ENCODE results near the gene KIRREL2. TPM values are rescaled to one million over a fixed set of nuclear protein-coding genes. Genes with fewer than 3 reads are reported as not detected.

The KIRREL2 gene
- total and polyA plus RNA-seq, 7 donors: under 0.01 to 0.34 (median 0.16) TPM; not detected in 4

- Histone ChIP-seq H3K4me3 (no peak overlapping the region), H3K4me1 (peaks cover 0 to 28% (median 22%) of the 10 kb centered on the region in 4 donors), H3K27ac (no peak overlapping the region), H3K36me3 (no peaks in the 10 kb centered on the region), H3K9me3 (no peaks in the 10 kb centered on the region), H3K27me3 (peaks cover 0 to 49% (median 28%) of the 10 kb centered on the region in 3 donors)
- WGBS, 2 donors: 77% methylated on average over 5 of the region's 5 CpGs
- intact Hi-C loops (cut with DNase I): no loop called here
- TF ChIP-seq CTCF (IDR thresholded peaks at IDR 0.05): no peak
- no peak for TF ChIP-seq EP300 (IDR thresholded peaks at IDR 0.05)
- TF ChIP-seq POLR2A (IDR thresholded peaks at IDR 0.05): no peak
- no peak for TF ChIP-seq POLR2AphosphoS5 (IDR thresholded peaks at IDR 0.05)
- no peak for DNase-seq
These were observed 15.5 kb downstream of the KIRREL2 start for GRCh38 chr19:35872180-35872579.

DNA sequence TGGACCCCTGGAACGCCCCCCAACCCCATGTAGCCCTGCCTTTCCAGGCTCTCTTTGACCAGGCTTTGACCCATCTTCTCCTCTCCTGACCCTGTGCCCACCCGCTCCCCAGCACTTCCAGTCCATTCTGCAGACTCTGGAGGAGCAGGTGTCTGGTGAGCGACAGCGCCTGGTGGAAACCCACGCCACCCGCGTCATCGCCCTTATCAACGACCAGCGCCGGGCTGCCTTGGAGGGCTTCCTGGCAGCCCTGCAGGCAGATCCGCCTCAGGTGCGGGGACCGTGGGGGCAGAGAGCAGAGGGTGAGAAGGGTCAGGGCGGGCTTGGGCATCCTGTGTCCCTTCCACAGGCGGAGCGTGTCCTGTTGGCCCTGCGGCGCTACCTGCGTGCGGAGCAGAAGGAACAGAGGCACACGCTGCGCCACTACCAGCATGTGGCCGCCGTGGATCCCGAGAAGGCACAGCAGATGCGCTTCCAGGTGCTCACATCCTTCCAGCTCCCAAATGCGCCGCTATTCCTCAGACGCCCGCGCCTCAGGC, 17.8 kb downstream of the KIRREL2 start:
- TF ChIP-seq POLR2A (IDR thresholded peaks at IDR 0.05) (no peak), EP300 (IDR thresholded peaks at IDR 0.05) (no peak), CTCF (IDR thresholded peaks at IDR 0.05) (no peak), POLR2AphosphoS5 (IDR thresholded peaks at IDR 0.05) (no peak)
- peaks cover 0 to 14% (median 8%) of the 10 kb centered on the region in 4 donors for H3K4me1 ChIP-seq
- H3K27me3 ChIP-seq: peaks cover 0 to 53% (median 26%) of the 10 kb centered on the region in 3 donors
- H3K36me3 ChIP-seq: no peaks in the 10 kb centered on the region
- no peak for DNase-seq
- 93% methylated on average over 32 of the region's 32 CpGs for WGBS, 2 donors
- H3K9me3 ChIP-seq: no peaks in the 10 kb centered on the region
- no peak overlapping the region for H3K4me3 ChIP-seq
- no peak overlapping the region for H3K27ac ChIP-seq
- intact Hi-C loops (cut with DNase I): no loop called here

DNA sequence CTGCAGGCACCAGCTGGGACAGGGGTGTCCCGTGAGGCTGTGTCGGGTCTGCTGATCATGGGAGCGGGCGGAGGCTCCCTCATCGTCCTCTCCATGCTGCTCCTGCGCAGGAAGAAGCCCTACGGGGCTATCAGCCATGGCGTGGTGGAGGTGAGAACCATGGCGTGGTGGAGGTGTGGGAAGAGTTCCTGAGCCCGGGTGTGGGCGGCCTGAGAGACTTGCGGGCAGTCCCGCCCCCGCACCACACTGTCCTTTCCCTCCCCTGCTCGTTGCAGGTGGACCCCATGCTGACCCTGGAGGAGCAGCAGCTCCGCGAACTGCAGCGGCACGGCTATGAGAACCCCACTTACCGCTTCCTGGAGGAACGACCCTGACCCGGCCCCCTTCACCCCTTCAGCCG, 22.4 kb downstream of the KIRREL2 start:
- 52 to 55% methylated on average over 23 of the region's 23 CpGs for WGBS, 2 donors
- Histone ChIP-seq H3K9me3 (no peaks in the 10 kb centered on the region), H3K27ac (no peak overlapping the region), H3K4me3 (no peak overlapping the region), H3K27me3 (peaks cover 0 to 20% (median 3%) of the 10 kb centered on the region in 3 donors), H3K36me3 (no peaks in the 10 kb centered on the region), H3K4me1 (peaks cover 0 to 6% (median 2%) of the 10 kb centered on the region in 4 donors)
- intact Hi-C loops (cut with DNase I): no loop called here
- no peak for DNase-seq
- no peak for TF ChIP-seq EP300 (IDR thresholded peaks at IDR 0.05)
- no peak for TF ChIP-seq POLR2AphosphoS5 (IDR thresholded peaks at IDR 0.05)
- TF ChIP-seq CTCF (IDR thresholded peaks at IDR 0.05): no peak
- TF ChIP-seq POLR2A (IDR thresholded peaks at IDR 0.05): no peak

DNA sequence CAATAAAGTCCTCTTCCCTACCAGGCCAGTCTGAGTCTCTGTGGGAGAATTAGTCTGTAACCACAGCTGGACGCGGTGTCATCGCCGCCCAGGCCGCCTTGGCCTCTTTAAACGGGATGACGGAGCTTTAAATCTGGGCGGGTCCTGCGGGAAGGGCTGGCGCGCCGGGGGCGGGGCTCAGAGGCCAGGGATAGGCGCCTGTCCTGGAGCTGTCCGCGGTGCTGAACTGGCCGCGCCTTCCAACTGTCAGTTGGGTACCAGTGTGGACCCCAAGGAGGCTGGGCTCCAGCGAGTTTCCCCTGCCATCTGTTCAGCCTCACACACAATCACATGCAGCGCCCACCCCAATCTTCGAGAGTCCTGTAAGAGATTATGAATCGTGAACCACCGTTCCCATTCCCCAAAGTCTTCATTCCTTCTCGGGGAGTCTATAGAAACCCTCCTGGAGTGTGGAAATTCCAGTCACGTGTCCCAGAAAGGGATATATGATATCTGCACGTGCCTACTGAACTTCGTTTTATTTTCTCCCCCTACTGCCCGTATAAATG, 23.1 kb downstream of the KIRREL2 start:
- TF ChIP-seq POLR2A (IDR thresholded peaks at IDR 0.05): no peak
- TF ChIP-seq POLR2AphosphoS5 (IDR thresholded peaks at IDR 0.05): peak in 1 of 4 donors; percentile 9
- DNase-seq: peak; percentile 86
- Histone ChIP-seq H3K36me3 (no peaks in the 10 kb centered on the region), H3K4me3 (no peak overlapping the region), H3K27ac (no peak overlapping the region), H3K27me3 (peaks cover 0 to 20% (median 3%) of the 10 kb centered on the region in 3 donors), H3K9me3 (no peaks in the 10 kb centered on the region), H3K4me1 (peaks cover 0 to 6% (median 2%) of the 10 kb centered on the region in 4 donors)
- intact Hi-C loops (cut with DNase I): no loop called here
- 3% methylated on average over 28 of the region's 28 CpGs for WGBS, 2 donors

GRCh38 chr19:35882114-35882832, 25.6 kb downstream of the KIRREL2 start:
- Histone ChIP-seq H3K36me3 (peaks cover 0 to 5% (median 0%) of the 10 kb centered on the region in 4 donors), H3K27me3 (peaks cover 0 to 20% (median 3%) of the 10 kb centered on the region in 3 donors), H3K9me3 (no peaks in the 10 kb centered on the region), H3K4me3 (no peak overlapping the region), H3K4me1 (peaks cover 0 to 6% (median 2%) of the 10 kb centered on the region in 4 donors), H3K27ac (no peak overlapping the region)
- intact Hi-C loops (cut with DNase I): loop anchor here (2.0 kb wide), 1 partner anchor 49 kb away; no protein-coding TSS in a partner anchor
- no peak for DNase-seq
- WGBS, 2 donors: 21 to 34% methylated on average over 8 of the region's 8 CpGs
- TF ChIP-seq CTCF (IDR thresholded peaks at IDR 0.05) (peak; percentile 26 to 49 (median 35)), POLR2AphosphoS5 (IDR thresholded peaks at IDR 0.05) (no peak)
